B cell (primary cell): ENCODE results near the gene SENP2. TPM values are rescaled to one million over a fixed set of nuclear protein-coding genes. Genes with fewer than 3 reads are reported as not detected.
A peak's percentile ranks its signal among the peaks of the same experiment; 100 is the strongest.

Source experiments
- ATAC-seq: fragments of 200-7000 bp; cut with Tn5 transposase; one replicate; pipeline ENCODE4 v1.10.0; 2021; ENCODE audit warnings: low read depth, mild to moderate bottlenecking, moderate number of reproducible peaks, moderate library complexity
- CTCF ChIA-PET: fragments of 350-600 bp; sonication (Branson Sonifier 250); formaldehyde crosslinking; loops from one replicate; lab custom pipeline; 2021; ENCODE audit warnings: antibody characterized with exemption, inconsistent platforms; lab: Charles Lee
- POLR2A ChIA-PET: fragments of 350-600 bp; sonication (Branson Sonifier 250); formaldehyde crosslinking; loops from one replicate; lab custom pipeline; 2021; ENCODE audit warnings: antibody characterized with exemption; lab: Charles Lee
- DNase-seq: peaks from one replicate; pipeline ENCODE4 v3.0.0; 2013
- H2AFZ ChIP-seq: 2 replicates; pipeline ENCODE4 v1.6.1; 2012; ENCODE audit warnings: mild to moderate bottlenecking, low read depth, low read length; ENCODE audit not compliant: insufficient read depth, poor library complexity, severe bottlenecking
- H3K27ac ChIP-seq, 2 donors: 1 replicate in 1 of 2; 2 replicates in 1 of 2; pipeline ENCODE4 v1.5.1; 2012 to 2013; ENCODE audit warnings: low read length in 2 of 2, mild to moderate bottlenecking in 2 of 2, moderate library complexity in 1 of 2
- H3K27me3 ChIP-seq, 4 experiments: fragments of 200-600 bp in 1 of 4; sonication (generic) in 1 of 4; replicated peaks in 1 of 4; 1 replicate in 2 of 4; 2 replicates in 2 of 4; pipeline versions ENCODE4 v1.6.1 to v1.7.0; 2013 to 2016; ENCODE audit warnings: low read length in 3 of 4, mild to moderate bottlenecking in 2 of 4, mixed read lengths in 1 of 4, moderate library complexity in 1 of 4; ENCODE audit not compliant: insufficient read depth in 4 of 4, control insufficient read depth in 3 of 4; ENCODE audit errors: control extremely low read depth in 1 of 4
- H3K36me3 ChIP-seq, 2 experiments: replicated peaks in 1 of 2; 1 replicate in 1 of 2; 2 replicates in 1 of 2; pipeline versions ENCODE4 v1.6.1 to v1.7.1; 2013; ENCODE audit warnings: low read length in 1 of 2; ENCODE audit not compliant: insufficient read depth in 2 of 2, control insufficient read depth in 1 of 2; ENCODE audit errors: control extremely low read depth in 1 of 2, extremely low read depth in 1 of 2
- H3K4me1 ChIP-seq, 2 donors: fragments of 200-600 bp in 1 of 2; sonication (generic) in 1 of 2; 1 replicate in 1 of 2; 2 replicates in 1 of 2; pipeline versions ENCODE4 v1.5.1 to v1.6.1; 2013 to 2017; ENCODE audit warnings: low read length in 2 of 2; ENCODE audit not compliant: control insufficient read depth in 2 of 2, insufficient read depth in 2 of 2
- H3K4me2 ChIP-seq: replicated peaks from 2 replicates; pipeline ENCODE3; 2012; ENCODE audit warnings: mild to moderate bottlenecking, low read depth, low read length; ENCODE audit not compliant: poor library complexity, severe bottlenecking
- H3K4me3 ChIP-seq, 5 experiments: fragments of 200-600 bp in 1 of 5; sonication (generic) in 1 of 5; 1 replicate in 3 of 5; 2 replicates in 2 of 5; pipeline versions ENCODE4 v1.5.1 to v1.7.0; 2011 to 2016; ENCODE audit warnings: low read length in 4 of 5, mild to moderate bottlenecking in 4 of 5, low read depth in 2 of 5, control low read depth in 1 of 5, moderate library complexity in 1 of 5; ENCODE audit not compliant: insufficient read depth in 1 of 5; ENCODE audit errors: control extremely low read depth in 1 of 5, extremely low read depth in 1 of 5
- H3K79me2 ChIP-seq: fragments of 200-600 bp; sonication (generic); one replicate; pipeline ENCODE4 v1.6.0; 2016; ENCODE audit warnings: low read length; ENCODE audit not compliant: control insufficient read depth, insufficient read depth
- H3K9ac ChIP-seq: fragments of 200-600 bp; sonication (generic); 2 replicates; pipeline ENCODE4 v1.6.1; 2017; ENCODE audit warnings: mild to moderate bottlenecking, low read length, moderate library complexity
- H3K9me3 ChIP-seq, 3 donors: one replicate each; pipeline versions ENCODE4 v1.6.1 to v1.7.1; 2013; ENCODE audit warnings: low read length in 2 of 3; ENCODE audit not compliant: control insufficient read depth in 2 of 3, insufficient read depth in 1 of 3; ENCODE audit errors: control extremely low read depth in 1 of 3
- H4K20me1 ChIP-seq: 2 replicates; pipeline ENCODE4 v1.6.0; 2012; ENCODE audit warnings: mild to moderate bottlenecking, low read length; ENCODE audit not compliant: insufficient read depth, control insufficient read depth, poor library complexity, severe bottlenecking
- H3K27ac Mint-ChIP-seq: one replicate; pipeline ENCODE4 v1.8.0; 2021; ENCODE audit warnings: mixed read lengths
- H3K27me3 Mint-ChIP-seq: one replicate; pipeline ENCODE4 v1.8.0; 2021; ENCODE audit warnings: mixed read lengths
- H3K4me1 Mint-ChIP-seq: one replicate; pipeline ENCODE4 v1.8.0; 2021; ENCODE audit warnings: mixed read lengths
- H3K4me3 Mint-ChIP-seq: one replicate; pipeline ENCODE4 v1.8.0; 2021; ENCODE audit warnings: mixed read lengths
- H3K9me3 Mint-ChIP-seq: one replicate; pipeline ENCODE4 v1.8.0; 2022; ENCODE audit warnings: mixed read lengths; ENCODE audit not compliant: insufficient read depth
- EZH2 ChIP-seq: IDR thresholded peaks from 2 replicates; pipeline ENCODE4 v1.6.1; 2012; ENCODE audit warnings: borderline replicate concordance, low read depth, mild to moderate bottlenecking, moderate library complexity, low read length; ENCODE audit not compliant: insufficient read depth, poor library complexity, severe bottlenecking
- WGBS: methylation state at CpG from one replicate; pipeline ENCODE4 v1.1.5; 2013; ENCODE audit warnings: missing lambda C conversion rate; ENCODE audit not compliant: insufficient coverage; 5-methylcytosine and 5-hydroxymethylcytosine counted together
- intact Hi-C: fragments of 100-400 bp; cut with micrococcal nuclease; formaldehyde crosslinking; loops from one replicate; pipeline ENCODE4 v1.10.0; 2022
- polyA plus RNA-seq: library from polyadenylated mRNA; depleted of rRNA; stranded (reverse); fragments of >200 nt; gene quantifications from 2 replicates; pipeline ENCODE4 v1.2.3, GENCODE V29; 2012
- total RNA-seq, 2 donors: library from RNA; stranded (reverse); fragments of 120-200 nt in 1 of 2; gene quantifications; 1 replicate in 1 of 2; 2 replicates in 1 of 2; pipeline versions ENCODE4 v1.2.3 to v1.2.4, GENCODE V29; 2013 to 2022
- TF ChIP-seq, protein P1 (sequence below): fragments of 200-600 bp; IDR thresholded peaks from one replicate; pipeline ENCODE4 v1.8.0; 2022; ENCODE audit warnings: antibody characterized with exemption, mild to moderate bottlenecking

SENP2 gene
- total and polyA plus RNA-seq, 2 donors (not counting 1 experiment from before 2014, with no cell fraction given), result 7.2 to 43.4 TPM

DNA sequence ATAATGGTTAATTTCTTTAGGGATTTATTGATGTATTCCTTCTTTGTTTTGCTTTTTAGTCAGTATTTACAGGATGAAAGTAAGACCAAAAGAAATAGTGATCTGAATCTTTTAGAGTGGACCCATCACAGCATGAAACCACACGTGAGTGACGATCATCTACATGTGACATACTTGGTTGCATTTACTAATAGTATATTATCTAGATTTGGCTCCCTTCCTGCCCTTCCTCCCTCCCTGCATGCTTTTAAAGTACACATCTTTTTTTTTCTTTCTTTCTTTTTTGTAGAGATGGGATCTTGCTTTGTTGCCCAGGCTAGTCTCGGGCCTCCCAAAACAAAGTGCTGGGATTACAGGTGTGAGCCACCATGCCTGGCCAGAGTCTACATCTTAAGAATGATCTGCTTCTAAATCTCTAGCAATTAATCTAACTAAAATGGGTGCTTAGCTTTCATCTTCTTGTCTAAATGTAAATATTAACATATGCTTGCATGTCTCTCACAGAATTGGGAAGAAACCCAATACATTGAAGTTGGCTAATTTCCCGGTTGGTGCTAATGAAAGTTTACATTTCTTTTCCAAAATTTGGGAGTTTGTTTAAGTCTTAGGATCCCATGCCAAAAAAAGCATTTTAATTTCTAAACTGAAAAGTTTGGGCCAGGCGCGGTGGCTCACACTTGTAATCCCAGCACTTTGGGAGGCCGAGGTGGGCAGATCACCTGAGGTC, 38.0 kb downstream of the SENP2 start:
- ChIA-PET CTCF (no interaction called here), POLR2A (no interaction called here)
- Histone ChIP-seq H3K79me2 (no peaks in the 10 kb centered on the region), H3K4me2 (no peak overlapping the region), H3K9ac (no peak overlapping the region), H3K4me1 (no peaks in the 10 kb centered on the region), H3K27ac (no peak overlapping the region), H2AFZ (no peak overlapping the region), H4K20me1 (no peaks in the 10 kb centered on the region), H3K36me3 (peaks cover 14 to 68% of the 10 kb centered on the region in 2 experiments), H3K27me3 (no peaks in the 10 kb centered on the region), H3K4me3 (no peak overlapping the region), H3K9me3 (no peaks in the 10 kb centered on the region)
- no peak overlapping the region for H3K27ac Mint-ChIP-seq
- H3K4me3 Mint-ChIP-seq, result no peak overlapping the region
- no peaks in the 10 kb centered on the region for H3K9me3 Mint-ChIP-seq
- intact Hi-C loops, result no loop called here
- WGBS, result 97% methylated on average over 4 of the region's 7 CpGs
- ATAC-seq (no peak), DNase-seq (peak; percentile 12)
- no peaks in the 10 kb centered on the region for H3K27me3 Mint-ChIP-seq
- no peaks in the 10 kb centered on the region for H3K4me1 Mint-ChIP-seq
- no peak for TF ChIP-seq EZH2
- TF ChIP-seq, protein P1, sequence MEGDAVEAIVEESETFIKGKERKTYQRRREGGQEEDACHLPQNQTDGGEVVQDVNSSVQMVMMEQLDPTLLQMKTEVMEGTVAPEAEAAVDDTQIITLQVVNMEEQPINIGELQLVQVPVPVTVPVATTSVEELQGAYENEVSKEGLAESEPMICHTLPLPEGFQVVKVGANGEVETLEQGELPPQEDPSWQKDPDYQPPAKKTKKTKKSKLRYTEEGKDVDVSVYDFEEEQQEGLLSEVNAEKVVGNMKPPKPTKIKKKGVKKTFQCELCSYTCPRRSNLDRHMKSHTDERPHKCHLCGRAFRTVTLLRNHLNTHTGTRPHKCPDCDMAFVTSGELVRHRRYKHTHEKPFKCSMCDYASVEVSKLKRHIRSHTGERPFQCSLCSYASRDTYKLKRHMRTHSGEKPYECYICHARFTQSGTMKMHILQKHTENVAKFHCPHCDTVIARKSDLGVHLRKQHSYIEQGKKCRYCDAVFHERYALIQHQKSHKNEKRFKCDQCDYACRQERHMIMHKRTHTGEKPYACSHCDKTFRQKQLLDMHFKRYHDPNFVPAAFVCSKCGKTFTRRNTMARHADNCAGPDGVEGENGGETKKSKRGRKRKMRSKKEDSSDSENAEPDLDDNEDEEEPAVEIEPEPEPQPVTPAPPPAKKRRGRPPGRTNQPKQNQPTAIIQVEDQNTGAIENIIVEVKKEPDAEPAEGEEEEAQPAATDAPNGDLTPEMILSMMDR, result no peak

DNA sequence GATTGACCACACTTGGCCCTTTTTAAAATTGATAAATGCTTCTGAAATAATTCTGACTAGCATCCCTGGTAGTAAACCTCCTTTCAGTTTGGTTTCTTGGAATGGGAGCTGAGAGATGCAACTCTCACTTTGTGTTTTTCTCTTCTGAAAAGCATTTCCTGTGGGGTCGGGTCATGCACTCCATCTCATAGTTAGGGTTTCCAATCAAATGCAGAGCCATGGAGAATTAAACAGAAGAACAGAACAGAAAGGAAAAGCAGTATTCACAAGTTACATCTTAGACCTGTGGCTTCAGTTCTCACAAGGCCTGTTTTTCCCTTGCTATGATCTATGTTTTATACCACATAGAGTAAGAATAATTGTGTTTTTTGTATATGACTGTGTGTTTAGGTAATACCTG, 39.7 kb downstream of the SENP2 start:
- H3K4me2 ChIP-seq, result no peak overlapping the region
- TF ChIP-seq, protein P1, result no peak
- TF ChIP-seq EZH2, result no peak
- intact Hi-C loops, result no loop called here
- no peak overlapping the region for H3K9ac ChIP-seq
- no peaks in the 10 kb centered on the region for H3K9me3 ChIP-seq
- H3K36me3 ChIP-seq, result peaks cover 13 to 62% of the 10 kb centered on the region in 2 experiments
- CTCF ChIA-PET, result no interaction called here
- H3K27ac ChIP-seq, result no peak overlapping the region
- H2AFZ ChIP-seq, result no peak overlapping the region
- ATAC-seq (no peak), DNase-seq (no peak)
- no peaks in the 10 kb centered on the region for H4K20me1 ChIP-seq
- H3K4me3 ChIP-seq, result no peak overlapping the region
- Mint-ChIP-seq H3K9me3 (no peaks in the 10 kb centered on the region), H3K4me3 (no peak overlapping the region), H3K27ac (no peak overlapping the region), H3K27me3 (no peaks in the 10 kb centered on the region), H3K4me1 (no peaks in the 10 kb centered on the region)
- H3K4me1 ChIP-seq, result no peaks in the 10 kb centered on the region
- no peaks in the 10 kb centered on the region for H3K79me2 ChIP-seq
- H3K27me3 ChIP-seq, result no peaks in the 10 kb centered on the region
- POLR2A ChIA-PET, result no interaction called here
- no CpG with 5 or more reads among the region's 1 CpG for WGBS
